ENCODE measurements around the gene DGKG. TPM values are rescaled to one million over a fixed set of nuclear protein-coding genes. Genes with fewer than 3 reads are reported as not detected.

Gene DGKG
- polyA plus RNA-seq, 3 donors = 4.2 to 9.2 (median 4.3) TPM

- H3K36me3 Mint-ChIP-seq = peaks cover 43 to 62% of the 10 kb centered on the region in 2 donors
- 92% methylated on average over 3 of the region's 4 CpGs for WGBS (ENCODE audit: insufficient coverage)
- DNase-seq = no peak
- intact Hi-C loops (cut with micrococcal nuclease) = no loop called here
- Histone ChIP-seq H4K20me1 (ENCODE audit: insufficient read depth, low read length) (peaks cover 75% of the 10 kb centered on the region), H3K4me2 (replicated peaks; ENCODE audit: extremely low read depth, low read length, poor library complexity, severe bottlenecking) (no peak overlapping the region), H3K9ac (ENCODE audit: insufficient read depth, low read length, poor library complexity, severe bottlenecking) (no peak overlapping the region), H3K79me2 (ENCODE audit: insufficient read depth, low read length) (peaks cover 86% of the 10 kb centered on the region), H3K9me3 (replicated peaks in 1 of 2; ENCODE audit: control insufficient read depth in 1 of 2, insufficient read depth in 1 of 2, low read length in 2 of 2) (no peaks in the 10 kb centered on the region), H3K4me3 (replicated peaks in 1 of 3; ENCODE audit: low read depth in 2 of 3, low read length in 3 of 3) (no peak overlapping the region), H2AFZ (ENCODE audit: insufficient read depth, low read depth, low read length, poor library complexity, severe bottlenecking) (no peak overlapping the region), H3K27me3 (ENCODE audit: control insufficient read depth in 2 of 2, insufficient read depth in 2 of 2, low read length in 2 of 2) (no peaks in the 10 kb centered on the region), H3K4me1 (ENCODE audit: control insufficient read depth in 1 of 2, insufficient read depth in 2 of 2, low read length in 2 of 2) (no peaks in the 10 kb centered on the region), H3K27ac (ENCODE audit: low read depth in 1 of 2, low read length in 2 of 2) (peak overlapping the region in 1 of 2 donors; percentile 46), H3K36me3 (replicated peaks in 1 of 2; ENCODE audit: control insufficient read depth in 1 of 2, insufficient read depth in 2 of 2, low read length in 2 of 2) (peaks cover 40 to 67% of the 10 kb centered on the region in 2 donors)
- H3K4me1 Mint-ChIP-seq = peaks cover 5% of the 10 kb centered on the region
- no peaks in the 10 kb centered on the region for H3K9me3 Mint-ChIP-seq
- TF ChIP-seq, protein P1, sequence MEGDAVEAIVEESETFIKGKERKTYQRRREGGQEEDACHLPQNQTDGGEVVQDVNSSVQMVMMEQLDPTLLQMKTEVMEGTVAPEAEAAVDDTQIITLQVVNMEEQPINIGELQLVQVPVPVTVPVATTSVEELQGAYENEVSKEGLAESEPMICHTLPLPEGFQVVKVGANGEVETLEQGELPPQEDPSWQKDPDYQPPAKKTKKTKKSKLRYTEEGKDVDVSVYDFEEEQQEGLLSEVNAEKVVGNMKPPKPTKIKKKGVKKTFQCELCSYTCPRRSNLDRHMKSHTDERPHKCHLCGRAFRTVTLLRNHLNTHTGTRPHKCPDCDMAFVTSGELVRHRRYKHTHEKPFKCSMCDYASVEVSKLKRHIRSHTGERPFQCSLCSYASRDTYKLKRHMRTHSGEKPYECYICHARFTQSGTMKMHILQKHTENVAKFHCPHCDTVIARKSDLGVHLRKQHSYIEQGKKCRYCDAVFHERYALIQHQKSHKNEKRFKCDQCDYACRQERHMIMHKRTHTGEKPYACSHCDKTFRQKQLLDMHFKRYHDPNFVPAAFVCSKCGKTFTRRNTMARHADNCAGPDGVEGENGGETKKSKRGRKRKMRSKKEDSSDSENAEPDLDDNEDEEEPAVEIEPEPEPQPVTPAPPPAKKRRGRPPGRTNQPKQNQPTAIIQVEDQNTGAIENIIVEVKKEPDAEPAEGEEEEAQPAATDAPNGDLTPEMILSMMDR (IDR thresholded peaks at IDR 0.05) = no peak
- H3K27ac Mint-ChIP-seq = peak overlapping the region in 4 of 7 donors; percentile 24 to 72 (median 46)
- no peaks in the 10 kb centered on the region for H3K27me3 Mint-ChIP-seq (ENCODE audit: low read depth in 3 of 3)
- no peak overlapping the region for H3K4me3 Mint-ChIP-seq
These were observed 41.0 kb downstream of the DGKG start for GRCh38 chr3:186320862-186321568.

GRCh38 chr3:186319945-186320344, 42.1 kb downstream of the DGKG start:
- H3K4me1 Mint-ChIP-seq = peaks cover 5% of the 10 kb centered on the region
- H3K4me2 ChIP-seq (replicated peaks; ENCODE audit: extremely low read depth, low read length, poor library complexity, severe bottlenecking) = no peak overlapping the region
- WGBS (ENCODE audit: insufficient coverage) = 100% methylated on average over 4 of the region's 7 CpGs
- H3K36me3 Mint-ChIP-seq = peaks cover 47 to 68% of the 10 kb centered on the region in 2 donors
- no peaks in the 10 kb centered on the region for H3K9me3 Mint-ChIP-seq
- peaks cover 48 to 74% of the 10 kb centered on the region in 2 donors for H3K36me3 ChIP-seq (replicated peaks in 1 of 2; ENCODE audit: control insufficient read depth in 1 of 2, insufficient read depth in 2 of 2, low read length in 2 of 2)
- TF ChIP-seq, protein P1 (IDR thresholded peaks at IDR 0.05) = no peak
- DNase-seq = no peak
- H3K27me3 Mint-ChIP-seq (ENCODE audit: low read depth in 3 of 3) = no peaks in the 10 kb centered on the region
- H3K79me2 ChIP-seq (ENCODE audit: insufficient read depth, low read length) = peaks cover 87% of the 10 kb centered on the region
- H3K9me3 ChIP-seq (replicated peaks in 1 of 2; ENCODE audit: control insufficient read depth in 1 of 2, insufficient read depth in 1 of 2, low read length in 2 of 2) = no peaks in the 10 kb centered on the region
- no peaks in the 10 kb centered on the region for H3K4me1 ChIP-seq (ENCODE audit: control insufficient read depth in 1 of 2, insufficient read depth in 2 of 2, low read length in 2 of 2)
- no peak overlapping the region for H3K4me3 ChIP-seq (replicated peaks in 1 of 3; ENCODE audit: low read depth in 2 of 3, low read length in 3 of 3)
- H2AFZ ChIP-seq (ENCODE audit: insufficient read depth, low read depth, low read length, poor library complexity, severe bottlenecking) = no peak overlapping the region
- intact Hi-C loops (cut with micrococcal nuclease) = no loop called here
- peaks cover 76% of the 10 kb centered on the region for H4K20me1 ChIP-seq (ENCODE audit: insufficient read depth, low read length)
- H3K27me3 ChIP-seq (ENCODE audit: control insufficient read depth in 2 of 2, insufficient read depth in 2 of 2, low read length in 2 of 2) = no peaks in the 10 kb centered on the region
- no peak overlapping the region for H3K27ac Mint-ChIP-seq
- peak overlapping the region in 1 of 2 donors; percentile 46 for H3K27ac ChIP-seq (ENCODE audit: low read depth in 1 of 2, low read length in 2 of 2)
- H3K4me3 Mint-ChIP-seq = no peak overlapping the region
- H3K9ac ChIP-seq (ENCODE audit: insufficient read depth, low read length, poor library complexity, severe bottlenecking) = no peak overlapping the region
